T follicular helper cell (primary cell): ENCODE data around the gene OGDHL.
"Not testable (repeated sequence)": the region's sequence is repeated elsewhere in the genome, so short reads cannot be mapped to it uniquely, and the experiment has no call there.

ENCODE experiments used
- DNase-seq: peaks from one replicate; pipeline ENCODE4 v3.0.0-alpha.2; 2020; ENCODE audit warnings: low read depth

Gene OGDHL

GRCh38 chr10:49756641-49757040 is 5.5 kb downstream of the OGDHL start:
- no peak for DNase-seq

- no peak for DNase-seq
Observed at GRCh38 chr10:49756031-49756430, 6.1 kb downstream of the OGDHL start.

GRCh38 chr10:49754951-49755350 is 7.2 kb downstream of the OGDHL start:
- DNase-seq, result not testable (repeated sequence)

- no peak for DNase-seq
Observed at GRCh38 chr10:49752584-49752983, 9.5 kb downstream of the OGDHL start.

- DNase-seq, result no peak
Observed at GRCh38 chr10:49751636-49752510, 10.2 kb downstream of the OGDHL start.

- no peak for DNase-seq
Observed at GRCh38 chr10:49751216-49751615, 10.9 kb downstream of the OGDHL start.

- DNase-seq, result no peak
Observed at GRCh38 chr10:49750546-49750945, 11.6 kb downstream of the OGDHL start.

- DNase-seq, result no peak
Observed at GRCh38 chr10:49749556-49750491, 12.3 kb downstream of the OGDHL start.

GRCh38 chr10:49749144-49749543 is 13.0 kb downstream of the OGDHL start:
- no peak for DNase-seq

- no peak for DNase-seq
Observed at GRCh38 chr10:49748006-49748405, 14.1 kb downstream of the OGDHL start.

GRCh38 chr10:49747303-49747646 is 14.8 kb downstream of the OGDHL start:
- no peak for DNase-seq

- DNase-seq, result no peak
Observed at GRCh38 chr10:49746626-49747302, 15.4 kb downstream of the OGDHL start.

- DNase-seq, result no peak
Observed at GRCh38 chr10:49745756-49746155, 16.4 kb downstream of the OGDHL start.

GRCh38 chr10:49744924-49745605 is 17.1 kb downstream of the OGDHL start:
- DNase-seq, result no peak

GRCh38 chr10:49744091-49744685 is 17.9 kb downstream of the OGDHL start:
- DNase-seq, result no peak

GRCh38 chr10:49743464-49744075 is 18.6 kb downstream of the OGDHL start:
- no peak for DNase-seq

- no peak for DNase-seq
Observed at GRCh38 chr10:49742683-49743463, 19.2 kb downstream of the OGDHL start.

GRCh38 chr10:49741108-49741995 is 20.8 kb downstream of the OGDHL start:
- DNase-seq, result no peak
